ENCODE results near the gene BMPR1B. TPM values are rescaled to one million over a fixed set of nuclear protein-coding genes. Genes with fewer than 3 reads are reported as not detected.

Gene BMPR1B
- total and polyA plus RNA-seq, 2 of the 4 experiments (the other 2 are of a cell fraction) = 0.24 to 0.90 TPM

- no peak overlapping the region for H4K91ac ChIP-seq (ENCODE audit: insufficient read depth, low read depth, low read length)
- H3K4me2 ChIP-seq (ENCODE audit: low read depth, low read length) = no peak overlapping the region
- no TSS peak for BruUV-seq (replicated peaks)
- DNase-seq (no peak), ATAC-seq (ENCODE audit: low read depth) (no peak)
- H3K4me1 ChIP-seq (ENCODE audit: control insufficient read depth, insufficient read depth, low read length) = no peaks in the 10 kb centered on the region
- no peak overlapping the region for H2BK20ac ChIP-seq (ENCODE audit: low read depth, low read length)
- no peak overlapping the region for H3K27ac ChIP-seq (ENCODE audit: insufficient read depth, low read length)
- in situ Hi-C loops (cut with MboI; ENCODE audit: low sequenced_read_pairs) = no loop called here
- TF ChIP-seq CEBPB (IDR thresholded peaks at IDR 0.05; ENCODE audit: low read depth, low read length) (no peak), CTCF (conservative IDR thresholded peaks at IDR 0.05; ENCODE audit: low read depth, low read length) (no peak), POLR2A (IDR thresholded peaks at IDR 0.05; ENCODE audit: low read depth, low read length) (no peak), SMC3 (IDR thresholded peaks at IDR 0.05; ENCODE audit: low read depth, low read length) (no peak), RCOR1 (IDR thresholded peaks at IDR 0.05; ENCODE audit: insufficient replicate concordance, low read length) (no peak), CHD1 (IDR thresholded peaks at IDR 0.05; ENCODE audit: low read depth, low read length) (no peak), RFX5 (IDR thresholded peaks at IDR 0.05; ENCODE audit: low read depth, low read length) (no peak), RAD21 (IDR thresholded peaks at IDR 0.05; ENCODE audit: low read length) (no peak), FOS (IDR thresholded peaks at IDR 0.05; ENCODE audit: low read depth, low read length) (no peak), BHLHE40 (IDR thresholded peaks at IDR 0.05; ENCODE audit: low read depth, low read length) (no peak), NFE2L2 (IDR thresholded peaks at IDR 0.05; ENCODE audit: low read depth, low read length) (no peak), USF2 (IDR thresholded peaks at IDR 0.05; ENCODE audit: low read depth, low read length) (no peak), MAZ (IDR thresholded peaks at IDR 0.05; ENCODE audit: borderline replicate concordance, low read depth, low read length) (no peak), ELK1 (IDR thresholded peaks at IDR 0.05; ENCODE audit: borderline replicate concordance, low read depth, low read length) (no peak), MXI1 (IDR thresholded peaks at IDR 0.05; ENCODE audit: borderline replicate concordance, low read depth, low read length) (no peak), MAFK (IDR thresholded peaks at IDR 0.05; ENCODE audit: low read depth, low read length) (no peak)
- ChIA-PET POLR2A (ENCODE audit: unreplicated experiment) (no interaction called here), CTCF (no interaction called here)
- no peak overlapping the region for H3K4ac ChIP-seq (ENCODE audit: low read depth, low read length)
- no peak overlapping the region for H3K23ac ChIP-seq (ENCODE audit: low read depth, low read length)
- no peak overlapping the region for H2BK5ac ChIP-seq (ENCODE audit: low read depth, low read length, poor library complexity, severe bottlenecking)
- peaks cover 3% of the 10 kb centered on the region; the same call in 1 of the 2 replicates for H3K9me1 ChIP-seq (ENCODE audit: insufficient read depth, low read length)
- no peak overlapping the region for H3K4me3 ChIP-seq (ENCODE audit: insufficient read depth, low read depth, low read length)
- no peak overlapping the region for H3K14ac ChIP-seq (replicated peaks; ENCODE audit: low read depth, low read length)
- H2AK5ac ChIP-seq (ENCODE audit: low read depth, low read length) = no peak overlapping the region
- dilution Hi-C loops (cut with HindIII; ENCODE audit: low sequenced_read_pairs, unreplicated experiment) = no loop called here
- H2BK120ac ChIP-seq (ENCODE audit: low read depth, low read length) = no peak overlapping the region
- no peak overlapping the region for H2AFZ ChIP-seq (replicated peaks; ENCODE audit: low read length, poor library complexity)
- H3K36me3 ChIP-seq (ENCODE audit: control insufficient read depth, insufficient read depth, low read length) = no peaks in the 10 kb centered on the region
- H3K18ac ChIP-seq (ENCODE audit: low read depth, low read length) = no peak overlapping the region
- no peak overlapping the region for H2BK15ac ChIP-seq (ENCODE audit: low read depth, low read length)
- H3K9me3 ChIP-seq (ENCODE audit: control insufficient read depth, insufficient read depth, low read length) = no peaks in the 10 kb centered on the region
- no peak overlapping the region for H3K56ac ChIP-seq (ENCODE audit: extremely low read depth, insufficient read depth, low read length)
- H4K20me1 ChIP-seq (ENCODE audit: insufficient read depth, low read length) = no peaks in the 10 kb centered on the region
- no peak overlapping the region for H4K8ac ChIP-seq (ENCODE audit: low read depth in 2 of 2, low read length in 2 of 2)
- intact Hi-C loops (cut with micrococcal nuclease) = no loop called here
- H2AK9ac ChIP-seq (replicated peaks; ENCODE audit: low read depth, low read length, poor library complexity) = no peak overlapping the region
- no peak overlapping the region for H4K5ac ChIP-seq (ENCODE audit: low read depth, low read length)
- WGBS, 2 experiments (ENCODE audit: extremely low coverage in 2 of 2, insufficient read length in 1 of 2) = no CpG with 5 or more reads among the region's 1 CpG
- H3K79me1 ChIP-seq (ENCODE audit: low read depth in 1 of 2, low read length in 2 of 2) = no peaks in the 10 kb centered on the region
- H3K27me3 ChIP-seq (ENCODE audit: control insufficient read depth, insufficient read depth, low read length) = no peaks in the 10 kb centered on the region
- no peak overlapping the region for H3K9ac ChIP-seq (ENCODE audit: low read depth, low read length)
Observed at GRCh38 chr4:94834501-94834900, 76.7 kb downstream of the BMPR1B start.

Data from IMR-90 (cell line).